Heart left ventricle (tissue), 11 donors: ENCODE data around the gene DUX4. TPM values are rescaled to one million over a fixed set of nuclear protein-coding genes. Genes with fewer than 3 reads are reported as not detected.

Experiments used
- polyA plus RNA-seq, 2 donors: library from polyadenylated mRNA; stranded (reverse); fragments of 200-250 nt; gene quantifications; one replicate each; pipeline ENCODE4 v1.2.3, GENCODE V29; 2013
- total RNA-seq, 9 donors: library from RNA; depleted of rRNA in 2 of 9; stranded (reverse); fragments of >200 nt in 2 of 9; fragmentation: NEBNext Ultra II Directional in 3 of 9; extraction: Animal tissue kit (Norgen Biotek cat#: 25700) in 3 of 9; gene quantifications; one replicate each; pipeline versions ENCODE4 v1.1.0 to v1.2.4, GENCODE V29; 2016 to 2023
- donor health status: ischemic (EF 13 %, LVEDD 7.1; RV severe dilation, severe dysfunction).
- donor health status: healthy with polysubstance abuse.
- donor health status: DM: no; HTN: yes; CAD: no.
- donor health status: DM: no; HTN: no; CAD: no.
- donor health status: ischemic (EF 25% LVEDD 5.7; RV mildly dilated, moderate dysfunction).
- donor health status: healthy.
- donor health status: DM: yes; HTN: yes; CAD: no.
- donor health status: PGD.
- donor health status: nonischemic (EF 23%, LVEDD 6.1; RV moderate dilation, normal function).

The DUX4 gene
- total and polyA plus RNA-seq, 11 donors, result not detected

Other genes starting within 250 kb of the DUX4 start
- 10 to 100 TPM; 26.8 to 43.3 (median 31.7) TPM for gene FRG1, start 232.9 kb upstream of the DUX4 start, total RNA-seq
- 10 to 100 TPM; 35.2 to 53.1 TPM for gene FRG1, start 232.9 kb upstream of the DUX4 start, polyA plus RNA-seq
- not detected for gene FRG2, start 146.5 kb upstream of the DUX4 start, total RNA-seq
- gene FRG2, start 146.5 kb upstream of the DUX4 start, polyA plus RNA-seq, result not detected
- gene DBET, start 109.3 kb upstream of the DUX4 start, total RNA-seq, result not detected
- not detected for gene DBET, start 109.3 kb upstream of the DUX4 start, polyA plus RNA-seq